Erythroblast (primary cell): ENCODE results near the gene GPR160.

ENCODE experiments used
- GATA1 ChIP-seq: IDR thresholded peaks from 2 replicates; pipeline ENCODE4 v1.6.1; 2011; ENCODE audit warnings: low read depth, mild to moderate bottlenecking, control low read depth, low read length, moderate library complexity
- POLR2A ChIP-seq: IDR thresholded peaks from 2 replicates; pipeline ENCODE4 v1.6.1; 2011; ENCODE audit warnings: mild to moderate bottlenecking, low read length

DNA sequence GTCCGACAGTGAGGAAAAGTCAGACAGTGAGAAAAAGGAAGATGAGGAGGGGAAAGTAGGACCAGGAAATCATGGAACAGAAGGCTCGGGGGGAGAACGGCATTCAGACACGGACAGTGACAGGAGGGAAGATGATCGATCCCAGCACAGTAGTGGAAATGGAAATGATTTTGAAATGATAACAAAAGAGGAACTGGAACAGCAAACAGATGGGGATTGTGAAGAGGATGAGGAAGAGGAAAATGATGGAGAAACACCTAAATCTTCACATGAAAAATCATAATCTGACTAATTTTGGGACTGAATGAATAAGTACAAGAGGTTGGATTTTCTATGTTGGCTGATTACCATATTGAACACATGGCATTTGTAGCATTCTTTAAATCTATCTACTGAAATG, 45.0 kb upstream of the GPR160 start:
- no peak for TF ChIP-seq POLR2A
- TF ChIP-seq GATA1, result no peak
